Ishikawa (cell line): Measurements from ENCODE around the gene NFE2L2.

Source experiments
- CEBPB ChIP-seq: IDR thresholded peaks from 2 replicates; pipeline ENCODE4 v1.6.1; 2012
- CREB1 ChIP-seq: IDR thresholded peaks from 2 replicates; pipeline ENCODE4 v1.6.1; 2012; ENCODE audit warnings: low read depth
- EP300 ChIP-seq: IDR thresholded peaks from 2 replicates; pipeline ENCODE4 v1.6.1; 2012; ENCODE audit warnings: borderline replicate concordance
- MAX ChIP-seq: IDR thresholded peaks from 2 replicates; pipeline ENCODE4 v1.6.1; 2012
- RAD21 ChIP-seq: IDR thresholded peaks from 2 replicates; pipeline ENCODE4 v1.6.1; 2012; ENCODE audit warnings: low read depth
- REST ChIP-seq: IDR thresholded peaks from 2 replicates; pipeline ENCODE4 v1.6.1; 2012; ENCODE audit warnings: low read depth, mild to moderate bottlenecking
- TAF1 ChIP-seq: IDR thresholded peaks from 2 replicates; pipeline ENCODE4 v1.6.1; 2012; ENCODE audit warnings: low read depth, mild to moderate bottlenecking
- TCF12 ChIP-seq: IDR thresholded peaks from 2 replicates; pipeline ENCODE4 v1.6.1; 2012; ENCODE audit warnings: low read depth

DNA sequence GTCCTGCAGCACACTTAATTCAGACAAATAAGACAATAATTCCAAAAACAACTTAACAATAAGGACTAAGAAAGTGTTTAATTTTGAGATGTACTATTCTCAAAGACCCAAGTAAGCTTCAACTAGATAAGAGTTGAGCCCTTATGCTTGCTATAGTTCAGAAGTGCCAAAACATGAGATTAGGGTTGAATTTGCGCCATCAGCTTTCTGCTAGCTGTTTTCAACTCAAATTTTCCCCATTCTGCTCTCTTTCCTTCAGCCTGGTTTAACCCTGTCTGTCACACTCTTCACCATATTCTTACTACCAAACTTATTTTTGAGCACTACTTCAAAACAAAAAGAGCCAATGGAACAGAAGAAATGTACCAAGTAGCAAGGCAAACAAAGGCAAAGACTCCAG lies 4.1 kb downstream of the NFE2L2 start:
- TF ChIP-seq REST: no peak
- no peak for TF ChIP-seq RAD21
- TF ChIP-seq TCF12: no peak
- no peak for TF ChIP-seq EP300
- no peak for TF ChIP-seq TAF1
- TF ChIP-seq CEBPB: no peak
- TF ChIP-seq CREB1: no peak
- TF ChIP-seq MAX: no peak
